Muscle layer of duodenum (tissue), 2 donors: Measurements from ENCODE around the gene ADAP1.

Experiments used
- H3K27ac ChIP-seq: one replicate; pipeline ENCODE4 v1.7.0; 2013; ENCODE audit warnings: mild to moderate bottlenecking, low read length
- H3K27me3 ChIP-seq: one replicate; pipeline ENCODE4 v1.7.0; 2013; ENCODE audit warnings: low read depth, mild to moderate bottlenecking, control low read depth, low read length
- H3K36me3 ChIP-seq, 2 donors: one replicate each; pipeline ENCODE4 v1.7.0; 2013; ENCODE audit warnings: low read length in 2 of 2, control low read depth in 1 of 2, mild to moderate bottlenecking in 1 of 2; ENCODE audit not compliant: insufficient read depth in 2 of 2, control insufficient read depth in 1 of 2
- H3K4me1 ChIP-seq, 2 donors: one replicate each; pipeline ENCODE4 v1.7.0; 2013; ENCODE audit warnings: low read length in 2 of 2, mild to moderate bottlenecking in 2 of 2, control low read depth in 1 of 2, moderate library complexity in 1 of 2; ENCODE audit not compliant: insufficient read depth in 2 of 2, control insufficient read depth in 1 of 2
- H3K4me3 ChIP-seq, 2 donors: one replicate each; pipeline ENCODE4 v1.7.0; 2013; ENCODE audit warnings: low read length in 2 of 2, low read depth in 1 of 2, mild to moderate bottlenecking in 1 of 2
- H3K9me3 ChIP-seq, 2 donors: one replicate each; pipeline ENCODE4 v1.7.0; 2013; ENCODE audit warnings: low read length in 2 of 2, control low read depth in 1 of 2, mild to moderate bottlenecking in 1 of 2; ENCODE audit not compliant: control insufficient read depth in 1 of 2
- donor health status: healthy.

The ADAP1 gene

GRCh38 chr7:895451-896052 lies 58.9 kb downstream of the ADAP1 start:
- Histone ChIP-seq H3K27ac (no peak overlapping the region), H3K27me3 (no peaks in the 10 kb centered on the region), H3K4me1 (peaks cover 0 to 8% of the 10 kb centered on the region in 2 donors), H3K36me3 (peaks cover 27 to 86% of the 10 kb centered on the region in 2 donors), H3K9me3 (no peaks in the 10 kb centered on the region), H3K4me3 (no peak overlapping the region)

GRCh38 chr7:894927-895450 lies 59.5 kb downstream of the ADAP1 start:
- Histone ChIP-seq H3K9me3 (no peaks in the 10 kb centered on the region), H3K27me3 (no peaks in the 10 kb centered on the region), H3K27ac (no peak overlapping the region), H3K4me3 (no peak overlapping the region), H3K4me1 (peaks cover 0 to 7% of the 10 kb centered on the region in 2 donors), H3K36me3 (peaks cover 28 to 87% of the 10 kb centered on the region in 2 donors)

- Histone ChIP-seq H3K9me3 (no peaks in the 10 kb centered on the region), H3K27me3 (no peaks in the 10 kb centered on the region), H3K27ac (no peak overlapping the region), H3K36me3 (peaks cover 28 to 81% of the 10 kb centered on the region in 2 donors), H3K4me3 (no peak overlapping the region), H3K4me1 (peaks cover 0 to 7% of the 10 kb centered on the region in 2 donors)
These were observed 60.2 kb downstream of the ADAP1 start for GRCh38 chr7:894164-894867.

GRCh38 chr7:893686-894085 lies 60.8 kb downstream of the ADAP1 start:
- no peak overlapping the region for H3K4me3 ChIP-seq
- peaks cover 28 to 80% of the 10 kb centered on the region in 2 donors for H3K36me3 ChIP-seq

GRCh38 chr7:892648-893593 lies 61.6 kb downstream of the ADAP1 start:
- no peak overlapping the region for H3K27ac ChIP-seq
- no peaks in the 10 kb centered on the region for H3K9me3 ChIP-seq
- no peaks in the 10 kb centered on the region for H3K27me3 ChIP-seq
- peaks cover 0 to 6% of the 10 kb centered on the region in 2 donors for H3K4me1 ChIP-seq
- H3K36me3 ChIP-seq: peaks cover 28 to 80% of the 10 kb centered on the region in 2 donors
- H3K4me3 ChIP-seq: no peak overlapping the region

More at GRCh38 chr7:893686-894085, 60.8 kb downstream of the ADAP1 start:
- Histone ChIP-seq H3K27ac (no peak overlapping the region), H3K9me3 (no peaks in the 10 kb centered on the region), H3K4me1 (peaks cover 0 to 7% of the 10 kb centered on the region in 2 donors), H3K27me3 (no peaks in the 10 kb centered on the region)

GRCh38 chr7:891805-892204 lies 62.7 kb downstream of the ADAP1 start:
- Histone ChIP-seq H3K4me1 (no peaks in the 10 kb centered on the region), H3K27ac (no peak overlapping the region), H3K27me3 (no peaks in the 10 kb centered on the region), H3K4me3 (no peak overlapping the region), H3K36me3 (peaks cover 38 to 80% of the 10 kb centered on the region in 2 donors), H3K9me3 (no peaks in the 10 kb centered on the region)

GRCh38 chr7:891291-891690 lies 63.2 kb downstream of the ADAP1 start:
- H3K4me1 ChIP-seq: no peaks in the 10 kb centered on the region
- no peaks in the 10 kb centered on the region for H3K9me3 ChIP-seq
- no peak overlapping the region for H3K27ac ChIP-seq
- no peak overlapping the region for H3K4me3 ChIP-seq
- H3K36me3 ChIP-seq: peaks cover 40 to 80% of the 10 kb centered on the region in 2 donors
- no peaks in the 10 kb centered on the region for H3K27me3 ChIP-seq

GRCh38 chr7:890868-891267 lies 63.6 kb downstream of the ADAP1 start:
- Histone ChIP-seq H3K36me3 (peaks cover 36 to 80% of the 10 kb centered on the region in 2 donors), H3K27ac (no peak overlapping the region), H3K4me3 (no peak overlapping the region), H3K9me3 (no peaks in the 10 kb centered on the region), H3K27me3 (no peaks in the 10 kb centered on the region), H3K4me1 (no peaks in the 10 kb centered on the region)

GRCh38 chr7:889391-889790 lies 65.1 kb downstream of the ADAP1 start:
- Histone ChIP-seq H3K27ac (no peak overlapping the region), H3K36me3 (peaks cover 30 to 65% of the 10 kb centered on the region in 2 donors), H3K27me3 (no peaks in the 10 kb centered on the region), H3K9me3 (no peaks in the 10 kb centered on the region), H3K4me3 (no peak overlapping the region), H3K4me1 (peaks cover 0 to 2% of the 10 kb centered on the region in 2 donors)

GRCh38 chr7:889025-889390 lies 65.5 kb downstream of the ADAP1 start:
- H3K9me3 ChIP-seq: no peaks in the 10 kb centered on the region
- H3K27me3 ChIP-seq: no peaks in the 10 kb centered on the region
- H3K27ac ChIP-seq: no peak overlapping the region
- H3K4me3 ChIP-seq: no peak overlapping the region
- peaks cover 0 to 6% of the 10 kb centered on the region in 2 donors for H3K4me1 ChIP-seq
- H3K36me3 ChIP-seq: peaks cover 30 to 62% of the 10 kb centered on the region in 2 donors
